Smooth muscle cell (in vitro differentiated cells): ENCODE results near the gene RNU6-8. TPM values are rescaled to one million over a fixed set of nuclear protein-coding genes. Genes with fewer than 3 reads are reported as not detected.

ENCODE experiments used
- DNase-seq: peaks from one replicate; lab custom pipeline; 2025; ENCODE audit not compliant: unreplicated experiment; lab: John Stamatoyannopoulos, UW
- H2AFZ ChIP-seq: fragments of 200-600 bp; sonication (generic); 2 replicates; pipeline ENCODE4 v1.6.0; 2016; ENCODE audit warnings: antibody characterized with exemption, low read depth, mild to moderate bottlenecking
- H3F3A ChIP-seq: fragments of 200-600 bp; sonication (generic); 2 replicates; pipeline ENCODE4 v1.6.0; 2017; ENCODE audit warnings: antibody characterized with exemption, low read depth
- H3K27ac ChIP-seq: fragments of 200-600 bp; sonication (generic); 2 replicates; pipeline ENCODE4 v1.5.1; 2016; ENCODE audit warnings: low read depth, mild to moderate bottlenecking
- H3K27me3 ChIP-seq: fragments of 200-600 bp; sonication (generic); 2 replicates; pipeline ENCODE4 v1.6.1; 2016; ENCODE audit warnings: low read depth, mild to moderate bottlenecking
- H3K36me3 ChIP-seq: fragments of 200-600 bp; sonication (generic); 2 replicates; pipeline ENCODE4 v1.5.1; 2016; ENCODE audit warnings: low read depth
- H3K4me1 ChIP-seq: fragments of 200-600 bp; sonication (generic); 2 replicates; pipeline ENCODE4 v1.5.1; 2016; ENCODE audit warnings: low read depth
- H3K4me2 ChIP-seq: fragments of 200-600 bp; sonication (generic); 2 replicates; pipeline ENCODE4 v1.6.0; 2016; ENCODE audit warnings: mild to moderate bottlenecking
- H3K4me3 ChIP-seq: fragments of 200-600 bp; sonication (generic); 2 replicates; pipeline ENCODE4 v1.5.1; 2016; ENCODE audit warnings: mild to moderate bottlenecking
- H3K79me2 ChIP-seq: fragments of 200-600 bp; sonication (generic); 2 replicates; pipeline ENCODE4 v1.6.0; 2016; ENCODE audit warnings: low read depth, mild to moderate bottlenecking
- H3K9ac ChIP-seq: fragments of 200-600 bp; sonication (generic); 2 replicates; pipeline ENCODE4 v1.6.0; 2016; ENCODE audit warnings: low read depth
- H3K9me3 ChIP-seq: fragments of 200-600 bp; sonication (generic); replicated peaks from 2 replicates; pipeline ENCODE4 v1.5.1; 2016; ENCODE audit warnings: low read depth
- H4K20me1 ChIP-seq: fragments of 200-600 bp; sonication (generic); 2 replicates; pipeline ENCODE4 v1.6.0; 2016; ENCODE audit warnings: low read depth
- CTCF ChIP-seq: fragments of 200-600 bp; sonication (generic); IDR thresholded peaks from 2 replicates; pipeline ENCODE4 v1.5.1; 2017; ENCODE audit warnings: borderline replicate concordance, mild to moderate bottlenecking, antibody characterized with exemption; ENCODE audit not compliant: insufficient read depth, poor library complexity, severe bottlenecking
- WGBS: methylation state at CpG from one replicate; pipeline ENCODE4 v1.1.7; 2016; ENCODE audit warnings: low lambda C conversion rate; 5-methylcytosine and 5-hydroxymethylcytosine counted together
- polyA plus RNA-seq: library from polyadenylated mRNA; unstranded; fragments of >200 nt; fragmentation: Nextera tagmentation; extraction: Ambion mirVana; gene quantifications from 2 replicates; pipeline ENCODE4 v1.2.1, GENCODE V29; 2016
- small RNA-seq: library from RNA; depleted of rRNA; stranded (forward); fragments of <200 nt; gene quantifications from one replicate; pipeline ENCODE3, GENCODE V24; 2014
- total RNA-seq: library from RNA; depleted of rRNA; stranded (reverse); fragments of >200 nt; gene quantifications from 2 replicates; pipeline ENCODE4 v1.2.3, GENCODE V29; 2014

Gene RNU6-8
- total and polyA plus RNA-seq, 2 experiments from 2014 or later, result not detected

DNA sequence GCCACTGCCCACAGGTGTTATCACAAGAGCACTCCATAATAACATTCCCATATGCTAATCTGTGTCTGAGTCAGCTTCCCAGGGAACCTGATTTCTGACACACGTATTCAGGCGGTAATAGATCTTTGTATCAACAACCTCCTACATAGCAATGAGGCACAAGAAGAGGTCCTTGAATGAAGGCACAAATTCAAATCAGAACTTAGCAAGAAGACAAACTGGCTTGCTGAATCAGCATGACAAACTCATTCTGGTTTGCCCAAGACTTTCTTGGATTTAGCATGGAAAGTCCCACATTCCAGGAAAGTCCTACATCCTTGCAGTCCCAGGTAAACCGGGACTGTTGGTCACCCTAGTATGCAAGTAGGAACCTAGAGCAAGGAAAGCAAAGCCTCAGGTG is 35.2 kb downstream of the RNU6-8 start:
- Histone ChIP-seq H3K9ac (no peak overlapping the region), H3K4me3 (no peak overlapping the region), H3K36me3 (no peaks in the 10 kb centered on the region), H2AFZ (no peak overlapping the region), H3K27ac (no peak overlapping the region), H4K20me1 (no peaks in the 10 kb centered on the region), H3K9me3 (no peaks in the 10 kb centered on the region), H3F3A (no peaks in the 10 kb centered on the region), H3K4me1 (no peaks in the 10 kb centered on the region), H3K79me2 (no peaks in the 10 kb centered on the region), H3K4me2 (no peak overlapping the region), H3K27me3 (no peaks in the 10 kb centered on the region)
- DNase-seq, result no peak
- no peak for TF ChIP-seq CTCF
- WGBS, result 74% methylated on average over 3 of the region's 3 CpGs

GRCh38 chr14:32166924-32167323 is 36.1 kb downstream of the RNU6-8 start:
- 100% methylated on average over 1 of the region's 1 CpG for WGBS
- H3K4me3 ChIP-seq, result no peak overlapping the region
- H3F3A ChIP-seq, result peaks cover 7% of the 10 kb centered on the region
- H3K27ac ChIP-seq, result no peak overlapping the region
- H3K79me2 ChIP-seq, result no peaks in the 10 kb centered on the region
- no peaks in the 10 kb centered on the region for H3K27me3 ChIP-seq
- H3K4me1 ChIP-seq, result no peaks in the 10 kb centered on the region
- no peak for TF ChIP-seq CTCF
- no peaks in the 10 kb centered on the region for H3K36me3 ChIP-seq
- no peak for DNase-seq
- H3K9me3 ChIP-seq, result no peaks in the 10 kb centered on the region
- no peak overlapping the region for H3K4me2 ChIP-seq
- H2AFZ ChIP-seq, result no peak overlapping the region
- H3K9ac ChIP-seq, result no peak overlapping the region
- H4K20me1 ChIP-seq, result no peaks in the 10 kb centered on the region

GRCh38 chr14:32166029-32166428 is 37.0 kb downstream of the RNU6-8 start:
- Histone ChIP-seq H3K36me3 (no peaks in the 10 kb centered on the region), H3K9ac (no peak overlapping the region), H3K79me2 (no peaks in the 10 kb centered on the region), H3K4me3 (no peak overlapping the region), H3K27me3 (no peaks in the 10 kb centered on the region), H3K4me1 (no peaks in the 10 kb centered on the region), H3K4me2 (no peak overlapping the region), H3F3A (peaks cover 12% of the 10 kb centered on the region), H3K27ac (no peak overlapping the region), H2AFZ (no peak overlapping the region), H3K9me3 (no peaks in the 10 kb centered on the region), H4K20me1 (no peaks in the 10 kb centered on the region)
- no peak for DNase-seq
- WGBS, result 97% methylated on average over 2 of the region's 2 CpGs
- no peak for TF ChIP-seq CTCF

Small RNA genes within 50 kb of the gene (small RNA-seq; reads per million reads assigned to genes)
- gene RNU6-7 (10.6 reads per million, percentile 79 among the genes with 10 or more reads in this experiment), gene RNU6-8 (0.68 reads per million, percentile 23 among the genes with 10 or more reads in this experiment)

Other genes starting within 250 kb of the RNU6-8 start
- 217 and 298 TPM in 2 replicates for gene ARHGAP5, start 126.0 kb downstream of the RNU6-8 start, total RNA-seq
- gene ARHGAP5, start 126.0 kb downstream of the RNU6-8 start, polyA plus RNA-seq, result 24.1 and 24.9 TPM in 2 replicates
- not detected in 2 replicates for gene RNU6-7, start 1.2 kb downstream of the RNU6-8 start, total RNA-seq
- not detected in 2 replicates for gene RNU6-7, start 1.2 kb downstream of the RNU6-8 start, polyA plus RNA-seq
- gene AKAP6, start 126.0 kb upstream of the RNU6-8 start, total RNA-seq, result 6.4 and 8.6 TPM in 2 replicates
- 1.0 and 1.3 TPM in 2 replicates for gene AKAP6, start 126.0 kb upstream of the RNU6-8 start, polyA plus RNA-seq